ENCODE data around the gene TOP2A.
"Not testable (repeated sequence)": the region's sequence is repeated elsewhere in the genome, so short reads cannot be mapped to it uniquely, and the experiment has no call there.

TOP2A gene

DNA sequence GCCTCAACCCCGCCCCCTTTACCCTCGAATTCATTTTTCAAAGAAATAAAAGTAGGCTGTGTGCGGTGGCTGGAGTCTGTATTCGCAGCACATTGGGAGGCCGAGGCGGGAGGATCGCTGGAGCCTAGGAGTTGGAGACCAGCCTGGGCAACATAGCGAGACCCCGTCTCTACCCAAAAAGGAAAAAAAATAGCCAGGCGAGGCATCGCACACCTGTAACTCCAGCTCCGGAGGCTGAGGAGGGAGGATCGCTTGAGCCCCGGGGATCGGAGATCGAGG, 671 bp upstream of the TOP2A start:
- peak overlapping the region; percentile 89 for H3K27ac ChIP-seq
- TF ChIP-seq, protein P1, sequence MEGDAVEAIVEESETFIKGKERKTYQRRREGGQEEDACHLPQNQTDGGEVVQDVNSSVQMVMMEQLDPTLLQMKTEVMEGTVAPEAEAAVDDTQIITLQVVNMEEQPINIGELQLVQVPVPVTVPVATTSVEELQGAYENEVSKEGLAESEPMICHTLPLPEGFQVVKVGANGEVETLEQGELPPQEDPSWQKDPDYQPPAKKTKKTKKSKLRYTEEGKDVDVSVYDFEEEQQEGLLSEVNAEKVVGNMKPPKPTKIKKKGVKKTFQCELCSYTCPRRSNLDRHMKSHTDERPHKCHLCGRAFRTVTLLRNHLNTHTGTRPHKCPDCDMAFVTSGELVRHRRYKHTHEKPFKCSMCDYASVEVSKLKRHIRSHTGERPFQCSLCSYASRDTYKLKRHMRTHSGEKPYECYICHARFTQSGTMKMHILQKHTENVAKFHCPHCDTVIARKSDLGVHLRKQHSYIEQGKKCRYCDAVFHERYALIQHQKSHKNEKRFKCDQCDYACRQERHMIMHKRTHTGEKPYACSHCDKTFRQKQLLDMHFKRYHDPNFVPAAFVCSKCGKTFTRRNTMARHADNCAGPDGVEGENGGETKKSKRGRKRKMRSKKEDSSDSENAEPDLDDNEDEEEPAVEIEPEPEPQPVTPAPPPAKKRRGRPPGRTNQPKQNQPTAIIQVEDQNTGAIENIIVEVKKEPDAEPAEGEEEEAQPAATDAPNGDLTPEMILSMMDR (conservative IDR thresholded peaks at IDR 0.05): no peak
- TF ChIP-seq ZFX (IDR thresholded peaks at IDR 0.05): no peak

DNA sequence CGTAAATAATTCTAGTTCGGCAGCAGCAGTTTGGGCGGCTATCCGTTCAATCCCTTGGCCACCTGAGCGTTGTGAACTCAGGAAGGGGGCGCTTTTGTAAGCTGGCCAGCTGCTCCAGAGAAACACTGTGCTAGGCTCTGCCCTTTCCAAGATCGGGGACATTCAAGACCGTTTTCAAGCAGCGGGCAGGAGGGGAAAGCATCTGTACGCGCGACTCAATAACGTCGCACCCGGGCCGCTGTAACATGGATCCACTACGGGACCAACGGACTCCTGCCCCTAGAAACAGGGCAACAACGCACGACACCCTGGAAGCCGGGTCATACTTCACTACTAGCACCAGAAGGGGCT, 463 bp downstream of the TOP2A start:
- peak overlapping the region; percentile 89 for H3K27ac ChIP-seq
- TF ChIP-seq, protein P1 (conservative IDR thresholded peaks at IDR 0.05): no peak
- no peak for TF ChIP-seq ZFX (IDR thresholded peaks at IDR 0.05)

DNA sequence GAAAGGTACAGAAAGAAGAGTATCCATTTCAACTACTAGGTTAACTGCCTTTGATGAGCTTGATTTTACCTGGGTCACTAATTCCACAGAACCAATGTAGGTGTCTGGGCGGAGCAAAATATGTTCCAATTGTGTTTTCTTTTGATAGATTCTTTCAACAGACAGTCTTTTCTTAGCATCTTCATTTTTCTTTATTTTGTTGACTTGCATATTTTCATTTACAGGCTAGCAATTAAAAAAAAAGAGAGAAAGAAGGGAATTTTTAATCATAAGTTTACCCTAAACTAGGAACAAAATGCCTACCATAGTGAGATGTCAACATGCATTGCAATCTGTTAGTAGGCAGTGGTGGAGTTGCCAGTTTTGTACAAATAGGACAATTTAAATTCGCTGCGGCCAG, 1.0 kb downstream of the TOP2A start:
- H3K27ac ChIP-seq: peak overlapping the region; percentile 89

DNA sequence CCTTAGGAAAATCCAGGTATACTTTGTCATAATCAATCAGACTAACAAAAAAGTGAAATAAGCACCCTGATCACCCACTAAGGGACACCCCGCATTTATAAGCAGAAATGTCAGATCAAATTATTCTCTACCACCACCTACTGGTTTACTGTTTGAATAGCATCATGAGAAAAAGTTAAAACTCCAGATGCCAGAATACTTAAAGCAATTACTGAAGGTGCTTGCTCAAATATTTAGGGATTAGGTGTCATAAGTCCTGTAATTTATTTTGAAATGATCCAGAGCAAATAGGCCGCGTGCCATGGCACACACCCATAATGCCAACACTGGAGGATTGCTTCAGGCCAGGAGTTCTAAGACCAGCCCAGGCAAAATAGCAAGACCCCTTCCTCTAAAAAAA, 2.3 kb downstream of the TOP2A start:
- TF ChIP-seq ZFX (IDR thresholded peaks at IDR 0.05): no peak
- TF ChIP-seq, protein P1 (conservative IDR thresholded peaks at IDR 0.05): peak; percentile 75

More for the DNA sequence above, 1.0 kb downstream of the TOP2A start:
- TF ChIP-seq, protein P1 (conservative IDR thresholded peaks at IDR 0.05): no peak
- TF ChIP-seq ZFX (IDR thresholded peaks at IDR 0.05): no peak

DNA sequence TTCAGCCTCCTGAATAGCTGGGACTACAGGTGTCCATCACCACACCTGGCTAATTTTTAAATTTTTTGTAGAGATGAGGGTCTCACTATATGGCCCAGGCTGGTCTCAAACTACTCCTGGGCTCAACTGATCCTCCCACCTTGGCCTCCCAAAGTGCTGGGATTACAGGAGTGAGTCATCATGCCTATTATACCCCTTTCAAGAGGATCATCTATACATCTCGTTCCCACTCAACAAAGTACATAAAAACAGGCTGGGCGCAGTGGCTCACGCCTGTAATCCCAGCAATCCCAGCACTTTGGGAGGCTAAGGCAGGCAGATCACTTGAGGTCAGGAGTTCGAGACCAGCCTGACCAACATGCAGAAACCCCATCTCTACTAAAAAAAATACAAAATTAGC, 3.4 kb downstream of the TOP2A start:
- H3K27ac ChIP-seq: not testable (repeated sequence)

More for the DNA sequence above, 2.3 kb downstream of the TOP2A start:
- no peak overlapping the region for H3K27ac ChIP-seq

DNA sequence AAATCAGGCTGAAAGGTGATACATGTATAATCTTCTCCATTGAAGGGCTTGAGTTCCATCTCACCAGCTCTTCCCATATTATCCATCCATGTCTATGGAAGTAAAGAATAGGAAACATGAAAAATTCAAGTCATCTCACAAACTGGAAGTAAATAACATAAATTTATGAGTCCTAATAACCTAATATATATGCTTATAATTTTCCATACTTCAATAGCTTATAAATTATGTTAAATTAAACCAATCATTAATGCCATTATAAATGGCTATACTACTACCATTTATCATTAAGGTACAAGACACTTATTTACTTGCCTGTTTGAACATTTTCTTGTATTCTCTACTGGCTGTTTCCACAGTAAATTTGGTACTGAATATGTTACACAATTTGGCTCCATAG, 4.8 kb downstream of the TOP2A start:
- H3K27ac ChIP-seq: no peak overlapping the region
- no peak for TF ChIP-seq ZFX (IDR thresholded peaks at IDR 0.05)
- TF ChIP-seq, protein P1 (conservative IDR thresholded peaks at IDR 0.05): no peak

DNA sequence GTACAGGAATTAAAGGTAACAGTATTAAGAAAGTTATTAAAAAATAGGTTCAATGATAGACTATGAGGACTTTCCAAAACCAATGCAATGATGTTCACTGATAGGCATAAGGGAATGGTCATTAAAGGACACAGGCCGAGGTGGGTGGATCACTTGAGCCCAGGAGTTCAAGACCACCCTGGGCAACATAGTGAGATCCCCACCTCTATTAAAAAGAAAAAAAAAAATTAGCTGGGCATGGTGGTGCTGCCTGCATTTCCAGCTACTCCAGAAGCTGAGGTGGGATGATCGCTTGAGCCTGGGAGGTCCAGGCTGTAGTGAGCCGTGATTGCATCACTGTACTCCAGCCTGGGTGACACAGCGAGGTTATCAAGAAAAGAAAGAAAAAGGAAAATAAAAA, 5.9 kb downstream of the TOP2A start:
- TF ChIP-seq ZFX (IDR thresholded peaks at IDR 0.05): no peak
- TF ChIP-seq, protein P1 (conservative IDR thresholded peaks at IDR 0.05): no peak
- H3K27ac ChIP-seq: no peak overlapping the region

DNA sequence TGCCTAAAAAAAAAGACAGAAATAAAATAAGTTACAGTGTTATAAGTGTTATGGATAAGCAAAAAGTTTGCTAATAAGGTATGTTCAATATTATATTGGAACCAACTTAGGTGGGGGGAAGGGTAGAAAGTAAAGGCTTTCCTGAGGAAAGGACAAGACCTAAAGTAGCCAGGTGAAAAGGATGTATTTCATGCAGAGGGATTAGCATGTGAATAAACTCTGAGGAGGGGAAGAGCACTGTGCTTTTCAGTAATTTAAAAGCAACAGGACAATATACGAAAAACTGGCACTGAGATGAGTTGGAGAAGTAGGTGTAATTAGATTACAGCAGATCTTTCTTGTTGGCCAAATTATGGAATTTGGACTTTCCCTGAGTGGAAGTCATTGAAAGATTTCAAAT, 7.6 kb downstream of the TOP2A start:
- H3K27ac ChIP-seq: no peak overlapping the region
- TF ChIP-seq, protein P1 (conservative IDR thresholded peaks at IDR 0.05): no peak
- TF ChIP-seq ZFX (IDR thresholded peaks at IDR 0.05): no peak

DNA sequence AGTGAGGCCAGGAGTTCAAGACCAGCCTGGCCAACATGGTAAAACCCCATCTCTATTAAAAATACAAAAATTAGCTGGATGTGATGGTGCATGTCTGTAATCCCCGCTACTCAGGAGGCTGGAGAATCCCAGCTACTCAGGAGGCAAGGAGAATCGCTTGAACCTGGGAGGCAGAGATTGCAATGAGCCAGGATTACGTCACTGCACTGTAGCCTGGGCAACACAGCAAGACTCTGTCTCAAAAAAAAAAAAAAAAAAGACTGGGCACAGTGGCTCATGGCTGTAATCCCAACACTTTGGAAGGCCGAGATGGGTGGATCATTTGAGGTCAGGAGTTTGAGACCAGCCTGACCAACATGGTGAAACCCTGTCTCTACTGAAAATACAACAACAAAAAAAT, 8.2 kb downstream of the TOP2A start:
- not testable (repeated sequence) for H3K27ac ChIP-seq

Data from C4-2B (cell line).